ENCODE results near the gene DPP10.

DPP10 gene

GRCh38 chr2:115129536-115129935 lies 687.1 kb downstream of the DPP10 start:
- Histone ChIP-seq H3K79me1 (ENCODE audit: low read length) (no peaks in the 10 kb centered on the region), H3K27me3 (ENCODE audit: insufficient read depth, low read length) (no peaks in the 10 kb centered on the region), H2BK12ac (ENCODE audit: low read length) (no peak overlapping the region), H3K23ac (ENCODE audit: low read length) (no peak overlapping the region), H2BK120ac (ENCODE audit: insufficient read depth, low read length, poor library complexity) (no peak overlapping the region), H2BK5ac (ENCODE audit: low read depth, low read length, poor library complexity) (no peak overlapping the region), H3K9me3 (ENCODE audit: insufficient read depth, low read depth, low read length) (no peaks in the 10 kb centered on the region), H2AFZ (ENCODE audit: insufficient read depth, low read length, poor library complexity) (no peak overlapping the region), H3K27ac (ENCODE audit: low read depth, low read length) (no peak overlapping the region), H3K79me2 (ENCODE audit: control insufficient read depth, insufficient read depth, low read length, poor library complexity) (no peaks in the 10 kb centered on the region), H3K4me1 (ENCODE audit: control insufficient read depth in 1 of 2, insufficient read depth in 2 of 2, low read length in 2 of 2) (no peaks in the 10 kb centered on the region), H4K91ac (ENCODE audit: low read depth, low read length) (no peak overlapping the region), H3K14ac (ENCODE audit: low read length) (no peak overlapping the region), H3K4ac (ENCODE audit: low read depth, low read length) (no peak overlapping the region), H3K18ac (ENCODE audit: low read length) (no peak overlapping the region), H4K8ac (ENCODE audit: low read depth, low read length) (no peak overlapping the region), H2AK5ac (ENCODE audit: low read length) (no peak overlapping the region), H3K9ac (ENCODE audit: low read length) (no peak overlapping the region), H3K4me2 (ENCODE audit: low read length) (no peak overlapping the region), H4K12ac (ENCODE audit: low read depth, low read length) (no peak overlapping the region), H3K36me3 (ENCODE audit: control insufficient read depth in 1 of 2, insufficient read depth in 2 of 2, low read length in 2 of 2) (no peaks in the 10 kb centered on the region), H3K4me3 (ENCODE audit: low read depth, low read length) (no peak overlapping the region)
- DNase-seq: no peak
- no CpG with 5 or more reads among the region's 3 CpGs for WGBS (ENCODE audit: extremely low coverage, insufficient coverage, insufficient read length)

DNA sequence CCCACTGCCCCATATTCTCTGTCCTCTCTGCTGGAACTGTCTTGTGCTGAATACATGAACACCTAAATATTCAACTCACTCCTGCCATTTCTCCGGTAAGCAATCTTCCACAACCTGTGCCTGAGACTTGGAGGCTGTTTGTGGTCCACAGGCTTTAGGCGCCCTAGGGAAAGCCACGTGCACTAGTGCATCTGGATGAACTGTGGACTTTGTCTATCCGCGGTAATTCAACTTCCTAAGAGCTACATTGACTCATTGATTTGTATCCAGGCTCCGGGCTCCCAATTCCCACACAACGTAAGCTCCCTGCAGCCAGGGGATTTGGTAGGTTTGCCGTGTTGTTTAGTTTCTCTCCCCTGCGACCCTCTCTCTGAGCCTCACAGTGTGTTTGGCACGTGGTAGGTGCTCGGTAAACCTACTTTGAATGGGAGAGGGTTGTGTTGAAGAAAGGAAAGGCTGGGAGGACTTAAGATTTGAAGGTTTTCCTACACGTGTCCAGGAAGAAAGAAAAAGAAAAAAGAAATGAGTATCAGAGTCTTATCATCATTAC lies 718.2 kb downstream of the DPP10 start:
- Histone ChIP-seq H3K27ac (ENCODE audit: low read depth, low read length) (no peak overlapping the region), H2BK12ac (ENCODE audit: low read length) (no peak overlapping the region), H4K91ac (ENCODE audit: low read depth, low read length) (no peak overlapping the region), H3K79me1 (ENCODE audit: low read length) (peaks cover 4% of the 10 kb centered on the region), H3K4ac (ENCODE audit: low read depth, low read length) (no peak overlapping the region), H3K9ac (ENCODE audit: low read length) (no peak overlapping the region), H4K12ac (ENCODE audit: low read depth, low read length) (no peak overlapping the region), H4K8ac (ENCODE audit: low read depth, low read length) (no peak overlapping the region), H3K23ac (ENCODE audit: low read length) (peak overlapping the region; percentile 78), H3K79me2 (ENCODE audit: control insufficient read depth, insufficient read depth, low read length, poor library complexity) (no peaks in the 10 kb centered on the region), H3K9me3 (ENCODE audit: insufficient read depth, low read depth, low read length) (no peaks in the 10 kb centered on the region), H2AFZ (ENCODE audit: insufficient read depth, low read length, poor library complexity) (no peak overlapping the region), H2BK5ac (ENCODE audit: low read depth, low read length, poor library complexity) (no peak overlapping the region), H3K27me3 (ENCODE audit: insufficient read depth, low read length) (peaks cover 13% of the 10 kb centered on the region), H3K4me1 (ENCODE audit: control insufficient read depth in 1 of 2, insufficient read depth in 2 of 2, low read length in 2 of 2) (peaks cover 8 to 10% of the 10 kb centered on the region in 2 experiments), H2BK120ac (ENCODE audit: insufficient read depth, low read length, poor library complexity) (no peak overlapping the region), H3K36me3 (ENCODE audit: control insufficient read depth in 1 of 2, insufficient read depth in 2 of 2, low read length in 2 of 2) (no peaks in the 10 kb centered on the region), H3K18ac (ENCODE audit: low read length) (no peak overlapping the region), H2AK5ac (ENCODE audit: low read length) (no peak overlapping the region), H3K4me2 (ENCODE audit: low read length) (peak overlapping the region; percentile 91), H3K14ac (ENCODE audit: low read length) (no peak overlapping the region), H3K4me3 (ENCODE audit: low read depth, low read length) (no peak overlapping the region)
- no peak for DNase-seq
- WGBS (ENCODE audit: extremely low coverage, insufficient coverage, insufficient read length): no CpG with 5 or more reads among the region's 12 CpGs

DNA sequence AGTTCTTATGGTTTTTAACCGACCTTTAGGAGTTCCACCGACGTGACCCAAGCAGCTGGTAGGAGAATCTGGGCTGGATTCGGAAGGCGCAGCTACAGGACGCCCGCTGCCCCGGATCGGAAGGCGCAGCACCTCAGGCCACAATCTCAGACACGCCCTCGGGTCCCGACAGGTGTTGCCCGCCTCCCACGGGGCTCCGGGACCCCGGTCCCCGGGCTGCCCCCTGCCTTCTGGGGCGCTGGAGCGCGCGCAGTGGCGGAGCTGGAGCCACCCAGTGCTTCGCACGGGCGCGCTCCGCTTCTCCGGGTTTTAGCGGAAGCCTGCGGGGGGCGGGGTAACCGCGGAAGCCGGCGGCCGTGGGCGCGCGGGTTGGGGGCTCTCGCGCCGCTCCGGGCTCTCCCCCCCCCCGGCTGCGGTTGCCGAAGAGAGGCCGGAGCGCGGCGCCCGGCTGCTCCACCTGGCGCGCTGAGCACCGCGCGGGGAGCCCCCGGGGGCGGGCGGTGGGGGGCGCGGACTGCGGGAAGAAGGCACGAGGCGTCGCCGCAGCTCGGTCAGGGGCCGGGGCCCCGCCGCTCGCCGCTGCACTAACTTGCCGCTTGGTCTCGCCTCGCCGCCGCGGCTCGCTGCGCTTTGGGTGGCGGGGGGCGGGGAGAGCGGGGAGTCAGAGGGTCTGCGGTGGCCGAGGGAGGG lies 718.8 kb downstream of the DPP10 start:
- Histone ChIP-seq H3K4ac (ENCODE audit: low read depth, low read length) (no peak overlapping the region), H3K36me3 (ENCODE audit: control insufficient read depth in 1 of 2, insufficient read depth in 2 of 2, low read length in 2 of 2) (no peaks in the 10 kb centered on the region), H4K12ac (ENCODE audit: low read depth, low read length) (no peak overlapping the region), H3K27me3 (ENCODE audit: insufficient read depth, low read length) (peaks cover 13% of the 10 kb centered on the region), H4K91ac (ENCODE audit: low read depth, low read length) (no peak overlapping the region), H3K18ac (ENCODE audit: low read length) (peak overlapping the region; percentile 77), H2AFZ (ENCODE audit: insufficient read depth, low read length, poor library complexity) (peak overlapping the region; percentile 94), H3K9ac (ENCODE audit: low read length) (no peak overlapping the region), H2BK12ac (ENCODE audit: low read length) (peak overlapping the region; percentile 87), H3K79me2 (ENCODE audit: control insufficient read depth, insufficient read depth, low read length, poor library complexity) (no peaks in the 10 kb centered on the region), H3K4me1 (ENCODE audit: control insufficient read depth in 1 of 2, insufficient read depth in 2 of 2, low read length in 2 of 2) (peaks cover 8 to 10% of the 10 kb centered on the region in 2 experiments), H3K14ac (ENCODE audit: low read length) (peak overlapping the region; percentile 89), H2AK5ac (ENCODE audit: low read length) (no peak overlapping the region), H3K79me1 (ENCODE audit: low read length) (peaks cover 4% of the 10 kb centered on the region), H2BK120ac (ENCODE audit: insufficient read depth, low read length, poor library complexity) (peak overlapping the region; percentile 22), H3K9me3 (ENCODE audit: insufficient read depth, low read depth, low read length) (no peaks in the 10 kb centered on the region), H4K8ac (ENCODE audit: low read depth, low read length) (peak overlapping the region; percentile 70), H3K27ac (ENCODE audit: low read depth, low read length) (no peak overlapping the region), H2BK5ac (ENCODE audit: low read depth, low read length, poor library complexity) (no peak overlapping the region), H3K23ac (ENCODE audit: low read length) (no peak overlapping the region), H3K4me3 (ENCODE audit: low read depth, low read length) (peak overlapping the region; percentile 76), H3K4me2 (ENCODE audit: low read length) (peak overlapping the region; percentile 91)
- peak; percentile 17 to 55 for DNase-seq
- no CpG with 5 or more reads among the region's 86 CpGs for WGBS (ENCODE audit: extremely low coverage, insufficient coverage, insufficient read length)

GRCh38 chr2:115161771-115162493 lies 719.5 kb downstream of the DPP10 start:
- peak overlapping the region; percentile 70 for H4K8ac ChIP-seq (ENCODE audit: low read depth, low read length)
- H2AFZ ChIP-seq (ENCODE audit: insufficient read depth, low read length, poor library complexity): peak overlapping the region; percentile 59
- H3K79me1 ChIP-seq (ENCODE audit: low read length): peaks cover 4% of the 10 kb centered on the region
- peaks cover 8 to 10% of the 10 kb centered on the region in 2 experiments for H3K4me1 ChIP-seq (ENCODE audit: control insufficient read depth in 1 of 2, insufficient read depth in 2 of 2, low read length in 2 of 2)
- H3K27me3 ChIP-seq (ENCODE audit: insufficient read depth, low read length): peaks cover 13% of the 10 kb centered on the region
- peak overlapping the region; percentile 91 for H3K4me2 ChIP-seq (ENCODE audit: low read length)
- H3K18ac ChIP-seq (ENCODE audit: low read length): no peak overlapping the region
- no peaks in the 10 kb centered on the region for H3K36me3 ChIP-seq (ENCODE audit: control insufficient read depth in 1 of 2, insufficient read depth in 2 of 2, low read length in 2 of 2)
- no peak overlapping the region for H3K9ac ChIP-seq (ENCODE audit: low read length)
- no peak overlapping the region for H4K12ac ChIP-seq (ENCODE audit: low read depth, low read length)
- WGBS (ENCODE audit: extremely low coverage, insufficient coverage, insufficient read length): no CpG with 5 or more reads among the region's 83 CpGs
- H3K4me3 ChIP-seq (ENCODE audit: low read depth, low read length): peak overlapping the region; percentile 76
- peak; percentile 48 to 56 for DNase-seq
- no peak overlapping the region for H3K4ac ChIP-seq (ENCODE audit: low read depth, low read length)
- no peak overlapping the region for H2BK12ac ChIP-seq (ENCODE audit: low read length)
- no peak overlapping the region for H2AK5ac ChIP-seq (ENCODE audit: low read length)
- H4K91ac ChIP-seq (ENCODE audit: low read depth, low read length): no peak overlapping the region
- H3K14ac ChIP-seq (ENCODE audit: low read length): no peak overlapping the region
- H2BK5ac ChIP-seq (ENCODE audit: low read depth, low read length, poor library complexity): no peak overlapping the region
- no peak overlapping the region for H3K23ac ChIP-seq (ENCODE audit: low read length)
- no peaks in the 10 kb centered on the region for H3K9me3 ChIP-seq (ENCODE audit: insufficient read depth, low read depth, low read length)
- no peaks in the 10 kb centered on the region for H3K79me2 ChIP-seq (ENCODE audit: control insufficient read depth, insufficient read depth, low read length, poor library complexity)
- H3K27ac ChIP-seq (ENCODE audit: low read depth, low read length): no peak overlapping the region
- H2BK120ac ChIP-seq (ENCODE audit: insufficient read depth, low read length, poor library complexity): no peak overlapping the region
